OCI-LY1 (cell line): Measurements from ENCODE around the gene FAXDC2.

Experiments
- CTCF ChIP-seq: fragments of 200-600 bp; sonication (generic), shearing (Covaris generic); IDR thresholded peaks from 2 replicates; pipeline ENCODE4 v1.5.1; 2017; ENCODE audit warnings: mild to moderate bottlenecking, antibody characterized with exemption, low read length, moderate library complexity, mixed read lengths
- EZH2 ChIP-seq: fragments of 200-600 bp; sonication (generic), shearing (Covaris generic); IDR thresholded peaks from 2 replicates; pipeline ENCODE4 v1.8.0; 2017; ENCODE audit warnings: borderline replicate concordance, mixed run types, mild to moderate bottlenecking, antibody characterized with exemption, low read length, moderate library complexity, mixed read lengths

GRCh38 chr5:154860123-154860522 lies 9.7 kb upstream of the FAXDC2 start:
- TF ChIP-seq CTCF, result no peak
- TF ChIP-seq EZH2, result no peak
